HEK293 (cell line): ENCODE results near the gene VCL.

ENCODE experiments used
- CTCF ChIA-PET: fragments of 350-600 bp; formaldehyde crosslinking; extraction: SDS; loops from one replicate; lab custom pipeline; 2021; ENCODE audit warnings: antibody characterized with exemption; lab: Yijun Ruan, JAX
- POLR2A ChIA-PET: fragments of 300-600 bp; formaldehyde crosslinking; extraction: SDS; loops from one replicate; lab custom pipeline; 2020; ENCODE audit warnings: antibody characterized with exemption, inconsistent platforms; lab: Yijun Ruan, JAX
- H3K27ac ChIP-seq: fragments of 200-500 bp; sonication (Bioruptor generic); 2 replicates; pipeline ENCODE4 v1.5.1; 2014; ENCODE audit warnings: low read depth, low read length, control low read depth, inconsistent platforms; ENCODE audit errors: extremely low read depth
- H3K36me3 ChIP-seq, 2 experiments: fragments of 200-500 bp in 1 of 2; sonication (Bioruptor generic) in 1 of 2; 1 replicate in 1 of 2; 2 replicates in 1 of 2; pipeline ENCODE4 v1.5.1; 2014 to 2017; ENCODE audit warnings: inconsistent platforms in 2 of 2, low read length in 2 of 2; ENCODE audit not compliant: control insufficient read depth in 2 of 2, insufficient read depth in 1 of 2
- H3K4me1 ChIP-seq: fragments of 200-500 bp; sonication (Bioruptor generic); 2 replicates; pipeline ENCODE4 v1.5.1; 2014; ENCODE audit warnings: mild to moderate bottlenecking, low read length, inconsistent platforms; ENCODE audit not compliant: control insufficient read depth, insufficient read depth
- H3K4me3 ChIP-seq: 2 replicates; pipeline ENCODE4 v1.5.1; 2011; ENCODE audit warnings: low read depth, mild to moderate bottlenecking, control low read depth, low read length, moderate library complexity
- H3K9me3 ChIP-seq: fragments of 200-500 bp; sonication (Bioruptor generic); 2 replicates; pipeline ENCODE4 v1.5.1; 2014; ENCODE audit warnings: low read depth, low read length, inconsistent platforms; ENCODE audit not compliant: control insufficient read depth, insufficient read depth
- CTCF ChIP-seq: fragments of 450-650 bp; formaldehyde crosslinking; IDR thresholded peaks from 2 replicates; pipeline ENCODE4 v1.5.1; 2016; ENCODE audit warnings: missing biosample characterization, missing genetic modification characterization
- EGR2 ChIP-seq: fragments of 450-650 bp; formaldehyde crosslinking; IDR thresholded peaks from 2 replicates; pipeline ENCODE4 v1.5.1; 2016; ENCODE audit warnings: low read depth, missing biosample characterization, missing genetic modification characterization
- HOXA7 ChIP-seq: sonication (generic); formaldehyde crosslinking; IDR thresholded peaks from 2 replicates; pipeline ENCODE4 v1.8.1; 2022; ENCODE audit warnings: missing genetic modification reagents, borderline replicate concordance
- HOXC10 ChIP-seq: sonication (generic); formaldehyde crosslinking; IDR thresholded peaks from 2 replicates; pipeline ENCODE4 v1.8.1; 2023; ENCODE audit warnings: mild to moderate bottlenecking, missing genetic modification reagents
- KLF1 ChIP-seq: fragments of 450-650 bp; formaldehyde crosslinking; IDR thresholded peaks from 2 replicates; pipeline ENCODE4 v1.5.1; 2016; ENCODE audit warnings: missing biosample characterization, missing genetic modification characterization
- PRDM1 ChIP-seq: fragments of 450-650 bp; formaldehyde crosslinking; IDR thresholded peaks from 2 replicates; pipeline ENCODE4; 2016; ENCODE audit warnings: missing biosample characterization, missing genetic modification characterization
- REST ChIP-seq: fragments of 450-650 bp; formaldehyde crosslinking; IDR thresholded peaks from 2 replicates; pipeline ENCODE4 v1.5.1; 2016; ENCODE audit warnings: missing biosample characterization, missing genetic modification characterization
- SCRT1 ChIP-seq: fragments of 450-650 bp; formaldehyde crosslinking; IDR thresholded peaks from 2 replicates; pipeline ENCODE4 v1.5.1; 2016; ENCODE audit warnings: missing biosample characterization, missing genetic modification characterization, borderline replicate concordance
- ZFHX2 ChIP-seq: fragments of 450-650 bp; formaldehyde crosslinking; conservative IDR thresholded peaks from 2 replicates; pipeline ENCODE4 v1.5.1; 2016; ENCODE audit warnings: missing biosample characterization, missing genetic modification characterization
- ZNF169 ChIP-seq: fragments of 450-650 bp; formaldehyde crosslinking; IDR thresholded peaks from 2 replicates; pipeline ENCODE4 v1.5.1; 2016; ENCODE audit warnings: missing biosample characterization, missing genetic modification characterization
- ZNF335 ChIP-seq: fragments of 450-650 bp; formaldehyde crosslinking; conservative IDR thresholded peaks from 2 replicates; pipeline ENCODE4 v1.5.1; 2016; ENCODE audit warnings: missing biosample characterization, missing genetic modification characterization
- ZNF404 ChIP-seq: fragments of 450-650 bp; formaldehyde crosslinking; IDR thresholded peaks from 2 replicates; pipeline ENCODE4 v1.5.1; 2017; ENCODE audit warnings: missing biosample characterization, missing genetic modification characterization
- ZNF580 ChIP-seq: fragments of 450-650 bp; formaldehyde crosslinking; IDR thresholded peaks from 2 replicates; pipeline ENCODE4 v1.5.1; 2016; ENCODE audit warnings: missing biosample characterization, missing genetic modification characterization
- ZNF623 ChIP-seq: fragments of 450-650 bp; formaldehyde crosslinking; IDR thresholded peaks from 2 replicates; pipeline ENCODE4 v1.5.1; 2016; ENCODE audit warnings: missing biosample characterization, missing genetic modification characterization
- ZNF792 ChIP-seq: fragments of 450-650 bp; formaldehyde crosslinking; IDR thresholded peaks from 2 replicates; pipeline ENCODE4 v1.5.1; 2016; ENCODE audit warnings: missing biosample characterization, missing genetic modification characterization

The VCL gene

GRCh38 chr10:73991203-73991883 lies 6.6 kb upstream of the VCL start (continued):
- TF ChIP-seq CTCF (tag by site-specific recombination) (no peak), ZNF169 (tag by site-specific recombination) (no peak)

- CTCF ChIA-PET: interaction anchor here (1.3 to 2.0 kb wide), 2 partner anchors 105 to 112 kb away, joined by 4 to 6 read pairs; no protein-coding TSS in a partner anchor
- POLR2A ChIA-PET: no interaction called here
- Histone ChIP-seq H3K27ac (no peak overlapping the region), H3K36me3 (no peaks in the 10 kb centered on the region), H3K9me3 (no peaks in the 10 kb centered on the region), H3K4me3 (no peak overlapping the region), H3K4me1 (no peaks in the 10 kb centered on the region)
- no peak for TF ChIP-seq ZNF623 (tag by site-specific recombination)
- TF ChIP-seq ZNF580: no peak
- peak; percentile 94 for TF ChIP-seq KLF1 (tag by site-specific recombination)
- TF ChIP-seq REST (tag by site-specific recombination): 0 out of 2 replicates have a peak, but pooled peaks have one; percentile 23
- TF ChIP-seq EGR2 (tag by site-specific recombination): peak; percentile 58; the same call in 1 of the 2 replicates
- no peak for TF ChIP-seq PRDM1 (tag by site-specific recombination)
- peak; percentile 64; the same call in 1 of the 2 replicates for TF ChIP-seq ZFHX2
- TF ChIP-seq SCRT1 (tag by site-specific recombination): no peak
- no peak for TF ChIP-seq ZNF404
- no peak for TF ChIP-seq HOXA7 (CRISPR knock-in tag)
- no peak for TF ChIP-seq ZNF792 (tag by site-specific recombination)
Observed at GRCh38 chr10:73991884-73992245, 6.1 kb upstream of the VCL start.

DNA sequence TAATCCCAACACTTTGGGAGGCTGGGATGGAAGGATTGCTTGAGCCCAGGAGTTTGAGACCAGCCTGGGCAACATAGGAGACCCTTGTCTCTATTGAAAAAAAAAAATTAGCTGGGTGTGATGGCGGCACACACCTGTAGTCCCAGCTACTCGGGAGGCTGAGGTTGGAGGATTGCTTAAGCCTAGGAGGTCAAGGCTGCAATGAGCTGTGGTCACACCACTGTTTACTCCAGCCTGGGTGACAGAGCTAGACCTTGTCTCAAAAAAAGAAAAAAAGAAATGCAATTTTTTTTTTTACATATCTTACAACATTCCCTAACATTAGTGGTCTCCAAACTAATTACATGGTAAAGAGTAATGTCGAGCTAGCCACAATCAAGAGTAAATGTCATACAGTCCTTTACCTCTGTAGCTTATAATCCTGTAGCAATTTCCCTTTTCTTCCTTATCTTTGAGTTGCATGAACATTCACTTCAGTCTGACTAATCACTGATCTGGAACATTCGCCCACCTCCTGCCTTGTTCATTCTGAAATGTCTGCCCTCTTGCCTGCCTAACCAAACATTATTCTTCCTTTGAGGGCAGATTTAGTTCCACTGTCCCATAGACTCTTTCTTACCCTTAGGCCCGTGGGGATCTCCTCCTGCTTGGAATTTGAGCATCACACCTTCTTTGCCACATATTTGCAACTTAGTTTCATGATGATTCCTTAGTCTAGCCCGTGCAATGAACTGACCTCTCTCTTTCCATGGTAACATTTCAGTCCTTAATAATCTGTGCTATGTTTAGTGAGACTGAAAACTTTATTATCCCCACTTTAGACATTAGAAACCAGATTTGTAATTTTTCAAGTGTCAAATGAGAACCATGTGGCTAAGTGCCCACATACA lies 4.8 kb upstream of the VCL start:
- CTCF ChIA-PET: interaction anchor here (1.0 to 2.0 kb wide), 3 partner anchors 33 to 107 kb away, joined by 3 to 6 read pairs (median 4); no protein-coding TSS in a partner anchor
- Histone ChIP-seq H3K4me3 (no peak overlapping the region), H3K9me3 (no peaks in the 10 kb centered on the region), H3K36me3 (no peaks in the 10 kb centered on the region), H3K4me1 (no peaks in the 10 kb centered on the region), H3K27ac (no peak overlapping the region)
- TF ChIP-seq HOXC10 (no peak), ZNF335 (peak; percentile 47), ZFHX2 (0 out of 2 replicates have a peak, but pooled peaks have one; percentile 16), PRDM1 (tag by site-specific recombination) (peak; percentile 13; the same call in 1 of the 2 replicates)
- POLR2A ChIA-PET: no interaction called here
